PC-3 (cell line): ENCODE data around the gene GRIP1.

Experiments
- EZH2 ChIP-seq: fragments of 300-600 bp; sonication (generic); IDR thresholded peaks from one replicate; pipeline ENCODE4 v1.6.1; 2017; ENCODE audit warnings: antibody characterized with exemption, mild to moderate bottlenecking, low read length; ENCODE audit not compliant: unreplicated experiment
- EZH2phosphoT487 ChIP-seq: fragments of 300-600 bp; sonication (generic); IDR thresholded peaks from 2 replicates; pipeline ENCODE4 v1.6.1; 2018; ENCODE audit warnings: mild to moderate bottlenecking, antibody characterized with exemption, low read length, borderline replicate concordance
- TF ChIP-seq, protein P1 (sequence below): fragments of 300-600 bp; sonication (generic); conservative IDR thresholded peaks from 2 replicates; pipeline ENCODE4 v1.5.1; 2017; ENCODE audit warnings: antibody characterized with exemption, low read depth, mild to moderate bottlenecking, low read length

DNA sequence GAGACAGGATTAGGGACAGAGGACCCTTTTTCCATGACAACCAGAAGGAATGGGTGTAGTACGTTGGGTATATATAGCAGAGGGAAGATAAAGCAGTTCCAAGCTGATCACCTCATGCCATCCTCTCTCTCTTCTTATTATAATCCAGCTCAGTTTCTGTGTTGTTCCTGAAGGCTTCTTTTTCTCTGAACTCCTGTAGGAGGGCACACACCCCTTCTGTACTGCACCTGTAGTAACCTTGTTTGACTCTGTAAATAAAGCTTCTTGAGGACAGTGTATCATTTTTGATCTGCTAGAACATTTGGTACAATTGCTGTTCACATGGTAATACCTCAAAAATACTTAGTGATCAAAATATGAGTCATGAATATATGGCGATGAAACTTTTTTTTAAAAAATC is 343.1 kb downstream of the GRIP1 start:
- TF ChIP-seq, protein P1, sequence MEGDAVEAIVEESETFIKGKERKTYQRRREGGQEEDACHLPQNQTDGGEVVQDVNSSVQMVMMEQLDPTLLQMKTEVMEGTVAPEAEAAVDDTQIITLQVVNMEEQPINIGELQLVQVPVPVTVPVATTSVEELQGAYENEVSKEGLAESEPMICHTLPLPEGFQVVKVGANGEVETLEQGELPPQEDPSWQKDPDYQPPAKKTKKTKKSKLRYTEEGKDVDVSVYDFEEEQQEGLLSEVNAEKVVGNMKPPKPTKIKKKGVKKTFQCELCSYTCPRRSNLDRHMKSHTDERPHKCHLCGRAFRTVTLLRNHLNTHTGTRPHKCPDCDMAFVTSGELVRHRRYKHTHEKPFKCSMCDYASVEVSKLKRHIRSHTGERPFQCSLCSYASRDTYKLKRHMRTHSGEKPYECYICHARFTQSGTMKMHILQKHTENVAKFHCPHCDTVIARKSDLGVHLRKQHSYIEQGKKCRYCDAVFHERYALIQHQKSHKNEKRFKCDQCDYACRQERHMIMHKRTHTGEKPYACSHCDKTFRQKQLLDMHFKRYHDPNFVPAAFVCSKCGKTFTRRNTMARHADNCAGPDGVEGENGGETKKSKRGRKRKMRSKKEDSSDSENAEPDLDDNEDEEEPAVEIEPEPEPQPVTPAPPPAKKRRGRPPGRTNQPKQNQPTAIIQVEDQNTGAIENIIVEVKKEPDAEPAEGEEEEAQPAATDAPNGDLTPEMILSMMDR: no peak
- no peak for TF ChIP-seq EZH2
- TF ChIP-seq EZH2phosphoT487: no peak
